Fibroblast of villous mesenchyme (primary cell): ENCODE results near the gene ACTR1B. TPM values are rescaled to one million over a fixed set of nuclear protein-coding genes. Genes with fewer than 3 reads are reported as not detected.

Experiments used
- DNase-seq: peaks from one replicate; pipeline ENCODE4 v3.0.0-alpha.2; 2010; ENCODE audit warnings: low read depth
- H3K4me3 ChIP-seq: 2 replicates; pipeline ENCODE4 v1.5.1; 2011; ENCODE audit warnings: low read depth, mild to moderate bottlenecking, low read length
- total RNA-seq: library from RNA; depleted of rRNA; stranded (reverse); fragments of >200 nt; gene quantifications from 2 replicates; pipeline ENCODE4 v1.2.3, GENCODE V29; 2012
- TF ChIP-seq, protein P1 (sequence below): IDR thresholded peaks from 2 replicates; pipeline ENCODE4 v1.5.1; 2012; ENCODE audit warnings: low read depth, mild to moderate bottlenecking, low read length; ENCODE audit not compliant: insufficient read depth

Gene ACTR1B
- total RNA-seq, 1 donor, result 70.4 TPM

DNA sequence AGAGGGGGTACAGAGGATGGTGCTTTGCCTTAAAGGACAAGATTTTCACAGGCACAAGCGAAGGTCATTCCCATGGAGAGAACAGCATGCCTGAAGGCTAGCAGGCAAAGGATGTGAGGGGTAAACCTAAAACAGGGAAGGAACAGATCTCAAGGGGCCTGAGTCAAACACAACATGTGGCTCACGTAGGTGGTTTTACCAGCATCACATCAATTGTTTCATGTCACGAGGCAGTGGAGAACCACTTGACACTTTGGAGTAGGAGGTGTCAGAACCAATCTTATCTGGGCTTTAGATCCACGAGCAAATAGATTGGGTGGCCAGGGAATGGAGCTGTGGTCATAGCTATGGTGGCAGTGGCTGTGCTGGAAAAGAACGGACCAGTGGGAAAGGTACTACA is 9.5 kb downstream of the ACTR1B start:
- DNase-seq, result no peak
- H3K4me3 ChIP-seq, result no peak overlapping the region
- TF ChIP-seq, protein P1, sequence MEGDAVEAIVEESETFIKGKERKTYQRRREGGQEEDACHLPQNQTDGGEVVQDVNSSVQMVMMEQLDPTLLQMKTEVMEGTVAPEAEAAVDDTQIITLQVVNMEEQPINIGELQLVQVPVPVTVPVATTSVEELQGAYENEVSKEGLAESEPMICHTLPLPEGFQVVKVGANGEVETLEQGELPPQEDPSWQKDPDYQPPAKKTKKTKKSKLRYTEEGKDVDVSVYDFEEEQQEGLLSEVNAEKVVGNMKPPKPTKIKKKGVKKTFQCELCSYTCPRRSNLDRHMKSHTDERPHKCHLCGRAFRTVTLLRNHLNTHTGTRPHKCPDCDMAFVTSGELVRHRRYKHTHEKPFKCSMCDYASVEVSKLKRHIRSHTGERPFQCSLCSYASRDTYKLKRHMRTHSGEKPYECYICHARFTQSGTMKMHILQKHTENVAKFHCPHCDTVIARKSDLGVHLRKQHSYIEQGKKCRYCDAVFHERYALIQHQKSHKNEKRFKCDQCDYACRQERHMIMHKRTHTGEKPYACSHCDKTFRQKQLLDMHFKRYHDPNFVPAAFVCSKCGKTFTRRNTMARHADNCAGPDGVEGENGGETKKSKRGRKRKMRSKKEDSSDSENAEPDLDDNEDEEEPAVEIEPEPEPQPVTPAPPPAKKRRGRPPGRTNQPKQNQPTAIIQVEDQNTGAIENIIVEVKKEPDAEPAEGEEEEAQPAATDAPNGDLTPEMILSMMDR, result no peak

DNA sequence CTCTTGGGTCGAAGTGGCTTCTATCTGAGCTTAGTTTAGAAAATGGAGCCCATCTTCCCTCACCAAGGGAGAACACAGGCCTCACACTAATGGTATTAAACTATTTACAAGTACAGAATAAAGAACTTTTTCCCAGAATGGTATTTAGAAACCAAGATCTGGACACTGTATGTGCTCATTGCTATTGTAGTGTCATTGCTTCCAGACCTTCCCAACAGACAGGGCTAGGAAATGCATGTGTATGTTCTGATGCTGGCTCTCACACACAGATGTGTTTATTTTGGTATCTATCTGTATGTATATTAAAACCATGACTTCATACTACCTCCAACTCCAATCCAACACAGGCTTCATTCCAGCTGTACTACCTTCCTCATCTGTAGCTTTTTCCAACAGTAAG is 10.0 kb downstream of the ACTR1B start:
- no peak for DNase-seq
- TF ChIP-seq, protein P1, result no peak
- no peak overlapping the region for H3K4me3 ChIP-seq

DNA sequence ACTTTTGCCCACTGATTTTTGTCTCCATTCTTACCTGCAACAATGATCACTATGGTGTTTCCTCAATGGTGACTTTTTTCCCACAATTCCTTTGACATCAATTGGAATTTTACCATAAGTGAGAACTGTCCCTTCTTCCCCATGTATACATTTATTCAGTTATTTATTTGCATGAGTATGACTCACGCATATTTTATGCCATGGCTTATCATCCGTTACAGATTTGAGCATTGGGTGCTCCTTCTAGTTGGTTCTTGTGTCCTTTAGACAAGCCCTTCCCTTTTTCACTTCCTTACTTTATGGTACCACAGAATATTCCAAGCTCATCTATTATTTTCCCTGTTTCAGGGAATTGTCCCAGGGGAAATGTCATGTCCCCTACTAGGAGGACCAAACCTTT is 10.4 kb downstream of the ACTR1B start:
- no peak for DNase-seq
- TF ChIP-seq, protein P1, result no peak
- H3K4me3 ChIP-seq, result no peak overlapping the region

GRCh38 chr2:97651114-97651513 is 12.7 kb downstream of the ACTR1B start:
- no peak overlapping the region for H3K4me3 ChIP-seq
- DNase-seq, result no peak
- TF ChIP-seq, protein P1, result no peak

DNA sequence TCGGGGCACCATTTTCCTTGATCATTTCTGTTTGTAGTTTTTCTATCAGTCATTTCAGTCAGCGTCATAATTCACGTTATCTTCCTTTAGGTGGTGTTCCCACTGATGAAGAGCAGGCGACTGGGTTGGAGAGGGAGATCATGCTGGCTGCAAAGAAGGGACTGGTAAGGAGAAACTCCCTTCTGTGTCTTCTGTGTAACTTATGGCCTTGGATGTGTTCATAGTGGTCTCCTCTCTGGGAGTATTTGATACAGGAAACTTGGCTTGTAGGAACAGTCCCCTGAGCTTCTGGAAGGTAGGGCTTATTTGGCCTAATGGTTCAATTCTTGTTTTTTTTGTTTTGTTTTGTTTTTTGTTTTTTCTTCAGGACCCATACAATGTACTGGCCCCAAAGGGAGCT is 16.9 kb downstream of the ACTR1B start:
- DNase-seq, result no peak
- peak overlapping the region; percentile 98 for H3K4me3 ChIP-seq
- TF ChIP-seq, protein P1, result no peak

DNA sequence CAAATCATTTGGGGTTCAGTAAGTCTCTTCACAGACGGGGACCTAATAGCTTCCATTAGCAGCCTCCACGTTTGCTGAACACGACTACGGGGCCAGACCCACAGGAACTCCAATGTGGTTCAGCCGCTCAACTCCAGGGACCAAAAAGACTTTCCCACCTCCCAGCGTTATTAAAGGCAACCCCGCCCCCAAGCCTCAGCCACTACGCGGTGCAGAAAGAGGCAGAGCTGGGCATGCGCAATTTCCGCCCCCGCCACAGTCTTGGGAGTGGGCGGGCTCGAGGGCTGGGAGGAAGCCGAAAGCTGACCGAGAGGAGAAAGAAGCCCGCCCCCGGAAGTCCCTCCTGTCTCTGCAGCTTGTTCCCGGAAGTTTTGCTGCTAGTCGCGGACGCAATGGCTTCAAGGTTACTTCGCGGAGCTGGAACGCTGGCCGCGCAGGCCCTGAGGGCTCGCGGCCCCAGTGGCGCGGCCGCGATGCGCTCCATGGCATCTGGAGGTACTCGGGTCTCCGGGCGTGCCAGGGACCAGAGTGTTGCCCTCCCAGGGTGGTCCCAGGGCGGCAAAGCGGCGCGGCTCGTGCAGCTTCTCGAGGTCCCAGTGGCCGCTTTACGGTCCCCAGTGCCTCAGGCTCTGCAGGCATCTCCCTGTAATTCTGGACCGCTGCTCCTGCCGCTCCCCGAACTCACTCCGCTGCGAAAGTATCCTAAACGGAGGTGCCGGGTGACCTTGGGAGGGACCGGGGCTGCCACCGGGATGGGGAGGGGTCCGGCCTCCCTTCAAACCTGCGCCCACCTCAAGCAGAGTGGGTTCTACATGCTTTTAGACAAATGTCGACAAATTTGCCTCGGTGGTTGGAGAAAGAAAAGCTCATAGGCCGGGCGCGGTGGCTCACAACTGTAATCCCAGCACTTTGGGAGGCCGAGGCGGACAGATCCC is 17.9 kb downstream of the ACTR1B start, which contains the start of gene COX5B:
Gene COX5B (plus strand): TSS at position 368 of the 935 bp plus-strand sequence. CDS start 25 bp downstream, at position 393.
- TF ChIP-seq, protein P1, result no peak
- peak; percentile 97 for DNase-seq
- peak within 1 kb of the TSS; percentile 98 for H3K4me3 ChIP-seq
